ENCODE results near the gene MKS1.

MKS1 gene

DNA sequence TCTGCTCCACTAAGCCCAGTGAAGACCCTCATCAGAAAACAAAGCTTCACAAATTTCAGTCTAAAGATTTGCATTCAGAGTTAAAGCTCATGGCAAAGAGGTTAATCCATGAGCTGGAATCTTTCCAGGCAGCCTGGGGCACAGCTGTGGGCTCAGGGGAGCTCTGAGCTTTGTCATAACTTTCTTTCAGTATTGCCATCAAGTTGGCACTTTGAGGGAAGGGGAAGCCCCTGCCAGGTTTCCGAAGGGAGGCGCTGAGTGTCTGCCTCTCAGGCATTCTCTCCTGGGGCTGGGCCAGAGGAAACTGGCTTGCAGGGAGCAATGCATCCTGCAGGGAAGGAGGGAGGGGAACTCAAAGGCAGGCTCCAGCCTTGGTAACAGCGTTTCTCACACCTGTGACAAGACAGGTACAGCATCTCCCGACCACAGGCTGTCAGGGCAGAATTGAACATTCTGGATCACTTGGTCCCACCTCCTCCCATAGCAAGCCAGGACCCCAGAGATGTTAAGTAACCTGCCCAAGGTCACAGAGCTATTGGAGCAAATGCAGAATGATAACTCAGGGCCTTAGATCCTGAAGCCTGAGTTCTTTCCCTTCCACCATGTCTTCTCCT lies 23.2 kb upstream of the MKS1 start:
- no peak for DNase-seq

DNA sequence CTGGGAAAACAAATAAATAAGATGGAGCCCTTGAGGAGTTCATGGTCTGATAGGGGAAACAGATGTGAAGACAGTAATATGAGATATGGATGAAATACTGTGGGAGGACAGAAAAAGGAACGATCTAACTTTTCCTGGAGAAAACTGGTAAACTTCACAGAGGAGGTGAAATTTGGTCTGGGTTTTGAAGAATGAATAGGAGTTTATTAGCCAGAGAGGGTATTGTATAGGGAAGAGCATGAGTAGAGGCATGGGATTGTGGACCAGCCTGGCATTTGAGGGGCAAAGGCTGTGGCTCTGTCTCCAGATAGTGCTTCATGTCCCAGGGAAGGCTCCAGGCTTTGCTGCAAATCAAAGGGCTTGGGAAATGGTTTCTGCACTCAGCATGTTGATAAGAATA lies 20.9 kb upstream of the MKS1 start:
- no peak for DNase-seq

DNA sequence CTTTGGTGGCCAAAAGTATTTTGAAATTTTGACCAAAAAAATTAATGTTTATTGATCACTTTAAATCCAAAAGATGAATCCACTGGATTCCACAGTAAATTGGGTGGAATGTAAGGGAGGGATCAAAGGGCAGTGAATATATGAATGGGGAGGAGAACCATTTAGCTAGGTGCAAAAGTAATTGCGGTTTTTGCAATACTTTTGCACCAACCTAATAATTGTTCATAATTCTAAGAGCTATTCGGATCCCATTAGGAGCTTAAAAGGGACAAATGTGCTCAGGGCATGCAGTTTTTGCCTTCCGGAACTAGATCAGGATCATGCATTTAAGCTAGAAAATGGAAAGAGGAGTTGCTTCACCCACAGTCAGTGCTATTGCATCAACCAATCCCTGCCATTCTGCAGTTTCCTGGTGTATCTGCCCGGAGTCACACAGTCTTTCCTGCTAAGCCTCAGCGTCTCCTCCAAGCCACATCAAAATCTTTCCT lies 19.1 kb upstream of the MKS1 start, which contains the start of gene LPO:
LPO (plus strand) TSS at position 438 of the 488 bp plus-strand sequence. CDS start 4,396 bp downstream, outside the sequence.
- no peak for DNase-seq

DNA sequence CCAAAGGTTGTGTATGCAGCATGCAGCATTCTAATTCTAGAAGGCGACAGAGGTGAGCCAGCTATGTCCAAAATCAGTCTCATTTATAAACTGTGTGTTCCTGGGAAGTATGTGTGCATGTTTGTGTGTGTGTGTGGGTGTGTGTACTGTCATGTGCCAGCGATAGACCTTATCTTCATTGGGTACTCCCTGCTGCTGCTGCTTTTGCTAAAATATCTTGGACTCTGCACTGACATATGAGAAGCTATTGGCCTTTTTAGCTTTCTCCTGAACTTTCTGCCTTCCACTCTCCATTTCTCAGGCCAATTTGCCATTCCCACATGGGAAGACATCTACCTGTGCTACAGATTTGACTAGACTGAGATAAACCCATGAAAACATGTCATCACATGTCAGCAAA lies 17.3 kb upstream of the MKS1 start:
- no peak for DNase-seq

DNA sequence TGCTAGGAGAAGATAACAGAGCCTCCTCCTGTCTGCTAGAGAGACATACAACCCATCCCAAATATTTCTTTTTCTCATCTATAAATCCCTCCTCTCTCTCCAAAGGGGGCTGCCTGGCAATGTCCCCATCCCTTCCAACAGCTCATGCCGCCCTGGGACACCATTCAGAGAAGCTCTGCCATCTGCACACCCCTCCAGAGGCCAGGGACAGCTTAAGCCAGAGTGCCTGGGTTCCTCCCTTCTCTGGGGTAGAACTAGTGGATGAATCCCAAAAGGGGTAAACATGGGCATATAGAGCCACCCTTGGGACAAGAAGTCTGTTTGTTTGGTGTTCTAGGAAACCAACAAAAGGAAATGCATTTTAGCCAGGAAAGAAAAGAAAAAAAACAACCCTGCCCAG lies 16.8 kb upstream of the MKS1 start:
- no peak for DNase-seq

DNA sequence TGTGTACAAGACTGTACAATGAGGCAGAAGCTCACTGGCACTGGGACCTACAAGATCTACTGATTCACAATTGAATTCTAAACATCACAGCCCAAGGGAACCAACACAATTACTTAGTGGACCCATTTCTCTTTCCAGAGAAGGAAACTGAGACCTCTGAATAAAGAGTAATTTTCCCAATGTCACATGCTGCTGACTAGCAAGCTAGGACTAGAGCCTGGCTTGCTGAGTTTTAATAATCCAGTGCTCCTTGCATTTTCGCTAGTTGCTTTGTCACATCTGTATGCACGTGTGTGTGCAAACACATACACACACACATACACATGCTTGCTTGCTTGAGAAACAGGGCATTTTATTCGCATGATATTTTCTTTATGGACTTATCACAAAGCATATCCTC lies 15.5 kb upstream of the MKS1 start:
- DNase-seq = no peak

DNA sequence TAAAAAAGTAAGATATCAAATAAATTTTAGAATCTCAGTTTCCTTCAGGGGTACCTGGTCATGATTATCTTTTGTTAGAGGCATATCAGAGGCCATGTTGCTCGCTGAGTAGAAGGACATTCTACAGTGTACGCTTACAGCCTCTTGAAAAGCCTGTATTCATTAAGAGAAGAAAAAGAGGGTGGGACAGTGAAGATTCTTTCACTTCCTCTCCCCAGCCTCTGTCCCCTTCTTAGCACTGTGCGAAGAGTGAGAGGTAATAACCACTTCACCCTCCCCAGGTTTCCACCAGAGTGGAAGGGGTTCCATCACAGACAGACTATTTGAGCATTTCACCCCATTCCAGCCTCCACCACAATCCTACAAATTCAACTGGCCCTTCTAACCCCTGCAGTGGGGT lies 14.5 kb upstream of the MKS1 start:
- DNase-seq = no peak

DNA sequence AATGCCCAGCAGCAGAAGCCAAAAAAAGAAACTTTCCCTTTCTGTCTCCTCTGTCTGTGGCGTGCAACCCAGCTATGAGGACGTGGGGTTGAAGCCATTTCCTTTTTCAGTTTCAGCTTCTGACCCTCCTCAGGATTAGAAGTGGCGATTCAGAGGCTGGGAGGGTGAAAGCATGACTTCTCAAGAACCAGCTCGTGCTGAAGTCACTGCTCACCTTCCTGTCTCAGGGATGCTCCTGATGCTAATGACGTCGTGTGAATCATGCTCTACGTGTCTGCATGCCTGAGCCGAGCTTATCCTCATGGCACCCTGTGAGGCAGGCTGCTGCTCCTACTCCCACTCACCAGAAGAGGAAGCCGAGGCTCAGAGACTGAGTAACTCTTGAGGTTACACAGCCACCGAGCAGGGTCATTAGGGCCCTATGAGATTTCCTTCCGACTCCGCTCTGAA lies 13.7 kb upstream of the MKS1 start:
- no peak for DNase-seq

DNA sequence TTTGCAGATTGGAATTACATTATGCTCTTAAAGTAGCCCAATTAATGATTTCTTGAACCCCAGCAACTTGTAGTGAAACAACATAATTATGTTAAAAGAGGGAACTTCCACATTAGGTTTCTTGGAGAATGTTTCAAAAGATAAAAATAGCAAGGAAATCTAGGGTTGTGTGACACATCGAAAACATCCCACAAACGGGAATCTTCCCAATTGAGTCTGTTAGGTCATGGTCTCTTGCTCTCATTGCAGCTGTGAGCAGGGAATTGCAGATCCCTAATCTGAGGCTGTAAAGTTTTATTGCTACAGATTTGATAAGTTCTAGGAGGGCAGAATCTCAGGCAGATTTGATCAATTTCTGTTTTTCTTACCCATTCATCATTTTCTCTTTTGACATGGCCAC lies 12.6 kb upstream of the MKS1 start:
- DNase-seq = no peak

DNA sequence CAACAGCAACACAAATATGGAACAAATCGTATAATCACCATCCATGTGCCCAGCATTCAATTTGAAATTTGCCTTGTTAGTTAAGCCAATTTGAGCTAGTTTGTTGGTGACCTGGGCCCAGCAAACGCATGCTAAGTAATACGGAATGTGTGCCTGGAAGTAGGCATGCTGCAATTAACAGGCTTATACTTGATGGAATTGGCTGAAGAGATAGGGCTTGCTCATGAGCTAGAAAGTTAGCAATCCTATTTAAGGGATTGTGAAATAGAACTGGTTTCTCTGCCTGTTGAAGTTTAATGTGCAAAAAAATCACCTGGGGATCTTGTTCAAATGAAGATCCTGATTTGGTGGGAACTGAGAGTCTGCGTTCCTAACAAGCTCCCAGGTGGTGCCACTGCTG lies 10.8 kb upstream of the MKS1 start:
- DNase-seq = no peak

DNA sequence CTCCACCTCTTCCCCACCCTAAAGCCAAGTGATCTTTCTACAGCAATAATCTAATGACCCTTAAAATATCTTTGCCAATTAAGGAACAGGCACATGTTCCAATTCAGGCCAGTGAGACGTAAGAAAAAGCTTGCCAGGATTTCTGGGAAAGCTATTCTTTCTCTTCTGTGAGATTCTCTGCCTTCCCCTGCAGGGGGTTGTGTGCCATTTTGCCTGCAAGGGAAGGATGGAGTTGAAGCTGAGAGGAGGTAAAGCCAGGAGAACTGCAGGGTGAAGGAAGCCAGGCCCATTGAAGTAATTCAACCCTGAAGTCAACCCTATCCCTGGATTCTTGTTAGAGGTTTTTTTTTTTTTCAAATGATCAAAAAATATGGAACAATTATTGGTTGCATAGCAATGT lies 10.3 kb upstream of the MKS1 start:
- DNase-seq = no peak

DNA sequence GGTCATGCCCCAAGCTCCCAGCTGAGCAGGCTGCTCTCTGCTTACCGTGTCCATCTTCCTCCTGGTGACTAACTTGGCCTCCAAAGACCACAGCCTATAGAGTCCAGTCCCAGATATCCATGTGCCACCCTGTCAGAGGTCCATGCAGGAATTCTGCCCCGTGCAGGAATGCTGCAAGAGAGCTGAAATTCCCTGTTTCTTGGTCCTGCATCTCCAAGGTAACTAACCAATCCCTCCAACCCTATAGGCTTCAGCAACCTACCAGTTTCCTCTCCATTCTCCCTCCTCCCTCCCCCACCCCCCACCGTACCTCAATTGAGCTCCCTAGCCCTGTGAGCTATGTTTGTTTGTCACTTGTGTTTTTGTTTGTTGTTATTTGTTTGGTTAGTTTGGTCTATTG lies 9.6 kb upstream of the MKS1 start:
- no peak for DNase-seq

DNA sequence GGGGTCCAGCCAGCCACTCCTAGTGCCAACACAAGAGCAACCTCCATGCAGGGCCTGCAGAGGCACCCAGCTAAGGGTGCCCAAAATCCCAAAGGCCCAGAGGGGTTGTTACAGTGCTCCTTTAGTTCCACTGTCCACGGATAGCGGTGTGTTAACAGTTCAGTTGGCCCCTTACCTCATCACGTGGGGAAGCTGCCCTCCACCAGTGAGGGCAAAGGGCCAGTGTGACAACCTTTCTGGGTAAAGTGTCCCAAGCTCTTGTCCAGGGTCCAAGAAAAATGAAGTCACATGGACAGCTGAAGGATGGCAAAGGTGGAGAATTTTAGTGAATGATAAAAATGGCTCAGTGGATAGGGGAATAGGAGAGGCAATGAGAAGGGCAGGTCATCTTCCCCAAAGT lies 8.7 kb upstream of the MKS1 start:
- no peak for DNase-seq

DNA sequence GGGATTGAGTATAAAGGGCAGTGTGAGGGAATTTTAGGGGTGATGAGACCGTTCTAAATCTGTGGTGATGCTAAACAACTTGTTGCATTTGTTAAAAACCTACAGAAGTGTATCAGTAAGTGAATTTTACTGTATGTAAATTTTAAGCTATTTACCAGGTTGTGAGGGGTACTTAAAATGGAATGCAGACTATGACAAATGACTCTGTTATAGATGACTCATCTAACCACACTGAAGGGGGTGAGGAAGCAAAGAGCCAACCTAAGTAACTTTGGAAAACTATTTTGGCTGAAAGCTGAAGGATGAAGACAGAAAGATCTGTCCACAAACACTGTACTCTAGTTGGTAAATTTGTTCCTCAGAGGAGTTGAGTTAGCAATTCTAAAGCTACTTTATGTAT lies 5.3 kb upstream of the MKS1 start:
- no peak for DNase-seq

DNA sequence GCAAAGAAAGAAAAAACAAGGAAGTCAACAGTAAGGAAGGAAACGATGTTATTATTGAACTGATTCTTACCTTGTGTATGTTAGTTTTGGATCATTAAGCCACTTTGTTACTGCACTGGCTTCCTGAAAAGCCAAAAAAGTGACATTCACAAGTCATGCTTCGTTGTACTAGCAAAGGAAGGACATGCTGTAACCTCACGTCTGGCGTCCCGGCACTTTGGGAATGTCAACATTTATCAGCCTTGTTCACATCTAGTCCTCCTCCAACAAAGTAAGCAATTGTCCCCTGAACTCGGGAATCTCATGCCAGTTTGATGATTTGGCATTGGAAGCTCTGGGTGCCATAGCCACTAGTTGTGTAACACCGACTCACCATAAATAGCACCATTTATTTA lies 731 bp upstream of the MKS1 start:
- no peak for DNase-seq

DNA sequence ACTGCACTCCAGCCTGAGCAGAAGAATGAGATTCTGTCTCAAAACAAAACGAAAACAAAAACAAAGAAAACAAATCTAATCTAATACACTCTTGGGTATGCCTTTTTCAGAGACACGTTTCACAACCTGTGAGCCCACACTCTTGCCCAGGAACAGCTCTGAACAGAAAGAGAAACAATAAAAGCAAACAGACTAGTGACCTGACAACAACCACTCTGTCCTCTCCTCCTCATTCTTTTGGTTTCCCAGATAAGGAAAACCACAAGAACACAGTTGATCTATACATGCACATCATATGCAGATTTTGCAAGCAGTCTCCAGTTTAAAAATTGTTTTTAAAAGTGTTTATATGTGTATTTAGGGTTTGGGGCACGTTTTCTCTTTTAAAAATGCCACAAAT lies 1.3 kb downstream of the MKS1 start:
- DNase-seq = no peak

DNA sequence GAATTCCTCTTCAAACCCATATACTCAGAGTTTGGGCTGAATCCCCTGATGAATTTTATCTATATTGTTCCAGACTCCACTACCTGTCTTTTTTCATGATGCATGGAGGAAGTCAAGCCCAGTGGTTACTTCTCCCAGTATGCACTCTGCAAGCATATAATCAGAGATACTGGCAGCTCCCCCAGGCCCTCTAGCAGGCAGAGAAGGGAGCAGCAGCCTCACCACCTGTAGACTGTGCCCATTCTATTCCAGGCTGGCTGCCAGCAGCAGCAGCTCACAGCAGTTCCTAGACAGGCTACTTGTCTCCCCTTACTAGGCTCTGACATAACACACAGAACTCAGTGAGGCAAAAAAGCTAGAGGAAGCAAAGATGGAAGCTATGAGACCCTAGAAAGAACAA lies 3.4 kb downstream of the MKS1 start:
- DNase-seq = no peak

DNA sequence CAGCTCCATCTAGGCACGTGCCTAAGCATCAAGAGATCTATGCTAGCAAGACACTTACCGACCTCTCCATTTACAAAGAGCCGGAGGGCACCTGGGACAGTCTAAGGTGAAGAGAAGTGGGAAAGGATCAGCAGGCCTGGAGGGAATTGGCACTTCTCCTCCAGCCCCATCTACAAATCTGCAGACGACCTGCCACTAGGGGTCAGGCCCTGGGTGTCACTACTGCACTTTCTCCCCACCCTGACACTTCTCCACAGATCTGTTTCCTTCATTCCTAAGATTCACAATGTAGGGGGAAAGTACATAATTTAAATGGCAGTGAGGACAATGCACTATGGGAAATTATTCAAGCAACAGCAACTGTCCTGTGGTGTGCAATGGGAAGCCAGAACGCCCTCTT lies 8.1 kb downstream of the MKS1 start:
- no peak for DNase-seq

DNA sequence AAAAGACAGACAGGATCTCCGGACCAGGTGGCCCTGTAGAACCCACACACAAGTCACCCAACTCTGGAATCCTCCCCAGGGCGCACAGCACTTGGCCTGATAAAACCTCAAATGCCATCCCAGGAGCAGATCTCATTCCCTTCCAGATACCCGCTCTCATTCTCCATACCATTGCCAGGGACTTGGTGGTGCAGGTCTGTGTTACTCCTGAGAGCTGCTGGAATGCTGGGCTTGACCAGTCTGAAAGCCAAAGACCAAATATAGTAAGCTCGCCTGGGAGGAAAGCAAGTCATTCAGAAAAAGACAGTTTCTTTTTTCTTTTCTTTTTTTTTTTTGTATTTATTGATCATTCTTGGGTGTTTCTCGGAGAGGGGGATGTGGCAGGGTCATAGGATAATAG lies 10.7 kb downstream of the MKS1 start:
- DNase-seq = no peak

DNA sequence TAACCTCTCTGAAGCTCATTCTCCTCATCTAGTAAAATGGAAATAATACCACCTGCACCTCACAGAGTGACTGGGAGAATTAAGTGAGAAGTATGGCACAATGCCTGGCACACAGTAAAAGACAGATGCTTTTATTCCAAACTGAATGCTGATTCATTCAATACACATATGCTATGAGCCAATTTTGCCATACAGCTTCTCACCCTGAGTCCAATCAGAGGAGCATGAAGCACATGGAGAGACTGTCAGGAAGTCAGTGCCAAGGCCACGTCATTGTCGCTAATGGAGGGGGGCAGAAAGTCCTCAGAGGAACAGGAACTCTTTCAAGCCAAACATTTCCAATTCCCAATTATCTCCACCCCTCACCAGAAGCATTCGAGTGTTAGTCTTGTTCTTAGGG lies 11.6 kb downstream of the MKS1 start:
- no peak for DNase-seq

DNA sequence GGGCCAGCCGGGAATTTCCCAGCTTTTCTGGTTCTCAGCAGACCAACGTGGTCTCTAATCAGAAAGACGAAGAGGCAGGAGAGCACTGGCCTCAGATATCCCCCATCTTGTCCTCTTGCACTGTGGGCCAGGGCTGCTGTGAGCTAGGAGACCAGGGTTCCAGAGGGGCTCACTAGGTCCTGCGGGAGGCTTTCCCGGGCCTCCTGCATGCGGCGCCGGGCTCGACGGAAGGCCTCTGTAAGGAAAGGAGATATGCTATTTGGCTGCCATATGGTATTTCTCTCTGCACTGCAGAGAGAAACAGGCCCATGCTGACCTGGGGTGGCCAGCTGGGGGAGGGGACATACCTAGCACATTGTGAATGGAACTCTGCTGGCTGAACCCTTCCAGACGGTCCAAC lies 13.1 kb downstream of the MKS1 start:
- DNase-seq = no peak

DNA sequence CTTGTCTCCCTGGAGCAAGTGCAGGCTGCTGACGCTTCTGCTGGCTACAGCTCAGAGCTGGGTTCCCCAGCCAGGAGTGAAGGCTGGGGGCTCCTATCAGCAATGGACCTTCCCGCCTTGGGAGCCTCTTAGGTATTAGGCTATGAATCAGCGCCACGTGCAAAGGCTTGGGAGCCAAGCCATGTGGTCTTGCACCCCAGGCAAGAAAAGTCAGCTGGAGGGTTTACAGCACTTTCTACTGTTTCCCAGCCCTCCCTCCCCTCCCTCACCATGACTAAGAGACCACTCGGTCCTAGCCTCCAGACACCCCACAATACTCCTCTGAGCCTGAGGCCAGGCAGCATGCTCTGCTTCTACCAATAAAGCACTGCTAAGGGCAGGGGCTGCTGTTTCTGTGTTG lies 14.3 kb downstream of the MKS1 start:
- no peak for DNase-seq

DNA sequence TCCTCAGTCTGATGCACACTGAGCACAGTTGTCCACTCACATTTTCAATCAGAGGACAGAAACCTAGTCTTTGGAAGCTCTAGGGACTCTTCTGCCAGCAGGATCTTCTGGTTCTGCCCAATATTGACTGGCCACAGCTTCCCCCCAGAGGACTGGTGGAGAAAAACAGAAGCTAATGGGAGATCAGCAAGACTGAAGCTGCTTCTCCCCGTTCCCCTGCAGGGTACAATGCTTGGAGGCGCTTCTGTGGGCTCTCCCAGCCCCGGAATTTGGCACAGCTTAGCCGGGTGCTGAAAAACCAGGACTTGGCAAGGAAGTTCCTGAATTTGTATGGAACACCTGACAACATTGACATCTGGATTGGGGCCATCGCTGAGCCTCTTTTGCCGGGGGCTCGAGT lies 16.2 kb downstream of the MKS1 start:
- DNase-seq = no peak

DNA sequence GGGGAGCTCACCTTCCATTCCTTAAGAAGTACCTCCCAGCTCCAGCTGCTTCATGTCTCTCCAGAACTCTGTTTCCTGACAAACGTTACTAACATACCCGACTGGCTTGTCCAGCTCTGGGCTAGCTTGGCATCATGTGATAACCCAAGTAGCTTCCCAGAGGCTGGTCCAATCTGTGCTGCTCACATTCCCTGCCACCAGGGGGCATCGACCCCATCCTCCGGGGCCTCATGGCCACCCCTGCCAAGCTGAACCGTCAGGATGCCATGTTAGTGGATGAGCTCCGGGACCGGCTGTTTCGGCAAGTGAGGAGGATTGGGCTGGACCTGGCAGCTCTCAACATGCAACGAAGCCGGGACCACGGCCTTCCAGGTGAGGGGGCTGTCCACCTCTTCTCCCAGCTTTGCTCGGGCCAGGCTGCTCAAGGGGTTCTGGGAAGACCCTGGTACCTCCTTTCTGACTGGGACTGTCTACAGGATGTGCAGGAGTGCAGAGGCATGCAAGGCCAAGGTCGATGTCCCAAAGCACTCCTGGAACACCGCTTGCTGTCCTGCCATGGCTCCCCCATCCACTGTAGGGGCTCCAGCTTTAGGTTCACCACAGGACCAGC lies 18.9 kb downstream of the MKS1 start:
- DNase-seq = peak; percentile 41

DNA sequence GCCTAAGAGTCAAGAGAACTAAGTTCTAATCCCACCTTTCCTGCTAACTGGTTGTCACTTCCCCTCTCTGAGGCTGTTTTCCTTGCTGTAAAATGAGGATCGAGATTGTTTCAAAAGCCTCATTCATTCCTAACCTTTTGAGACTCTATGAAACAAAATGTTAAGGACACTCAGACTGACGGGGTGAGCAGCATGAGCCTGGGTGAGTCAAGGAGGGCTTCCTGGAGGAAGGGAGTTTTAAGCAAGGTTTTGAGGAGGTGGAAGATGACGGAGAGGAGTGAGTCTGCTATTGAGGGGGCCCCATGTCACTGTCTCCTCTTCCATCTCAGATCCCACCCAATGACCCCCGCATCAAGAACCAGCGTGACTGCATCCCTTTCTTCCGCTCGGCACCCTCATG lies 22.4 kb downstream of the MKS1 start:
- no peak for DNase-seq
